Kidney (tissue), 14 donors: ENCODE data around the gene RASA2. TPM values are rescaled to one million over a fixed set of nuclear protein-coding genes. Genes with fewer than 3 reads are reported as not detected.

Experiments
- DNase-seq, 5 donors: peaks; one replicate each; pipeline ENCODE4 v3.0.0-alpha.2; 2013 to 2020
- FAIRE-seq: peaks from 2 replicates; lab custom pipeline; 2012; peaks lifted over from hg19 to GRCh38; lab: Jason Lieb, UNC
- H3K27ac ChIP-seq, 2 donors: one replicate each; pipeline ENCODE4 v1.7.0; 2013; ENCODE audit warnings: low read depth in 2 of 2, low read length in 2 of 2, inconsistent platforms in 1 of 2
- H3K27me3 ChIP-seq: one replicate; pipeline ENCODE4 v1.7.1; 2013; ENCODE audit warnings: low read length, inconsistent platforms; ENCODE audit not compliant: control insufficient read depth, insufficient read depth
- H3K36me3 ChIP-seq, 3 donors: one replicate each; pipeline versions ENCODE4 v1.7.0 to v1.7.1; 2013; ENCODE audit warnings: low read length in 3 of 3, control low read depth in 1 of 3, inconsistent platforms in 1 of 3; ENCODE audit not compliant: insufficient read depth in 3 of 3, control insufficient read depth in 2 of 3
- H3K4me1 ChIP-seq, 3 donors: one replicate each; pipeline versions ENCODE4 v1.7.0 to v1.7.1; 2013; ENCODE audit warnings: low read length in 3 of 3, inconsistent platforms in 1 of 3, low read depth in 1 of 3; ENCODE audit not compliant: control insufficient read depth in 2 of 3, insufficient read depth in 2 of 3
- H3K4me3 ChIP-seq, 3 donors: one replicate each; pipeline versions ENCODE4 v1.7.0 to v1.8.1; 2013; ENCODE audit warnings: low read length in 3 of 3, control low read depth in 1 of 3, inconsistent platforms in 1 of 3
- H3K9ac ChIP-seq, 3 donors: one replicate each; pipeline versions ENCODE4 v1.7.0 to v1.7.1; 2013; ENCODE audit warnings: low read length in 3 of 3, control low read depth in 1 of 3, inconsistent platforms in 1 of 3
- H3K9me3 ChIP-seq, 3 donors: one replicate each; pipeline versions ENCODE4 v1.7.0 to v1.7.1; 2013; ENCODE audit warnings: low read length in 3 of 3, control low read depth in 1 of 3, inconsistent platforms in 1 of 3; ENCODE audit not compliant: control insufficient read depth in 2 of 3, insufficient read depth in 1 of 3
- intact Hi-C: fragments of 100-400 bp; cut with DNase I; formaldehyde crosslinking; loops from one replicate; pipeline ENCODE4 v1.11.1; 2022
- polyA plus RNA-seq: library from polyadenylated mRNA; stranded (reverse); fragments of 350-450 nt; fragmentation: Illumina TruSeq; extraction: RNeasy Lipid Tissue Mini Kit (QIAGEN cat#74804); gene quantifications from one replicate; pipeline ENCODE4 v1.2.3, GENCODE V29; 2014; ENCODE audit warnings: low read depth, low replicate concordance; ENCODE audit not compliant: insufficient read depth
- total RNA-seq: library from RNA; stranded (reverse); fragmentation: NEBNext Ultra II Directional; extraction: Animal tissue kit (Norgen Biotek cat#: 25700); gene quantifications from one replicate; pipeline ENCODE4 v1.2.1, GENCODE V29; 2021
- TF ChIP-seq, protein P1 (sequence below): IDR thresholded peaks from 3 replicates; pipeline ENCODE4 v1.5.1; 2012; ENCODE audit warnings: mild to moderate bottlenecking, moderate library complexity, borderline replicate concordance; ENCODE audit not compliant: insufficient read depth; ENCODE audit errors: extremely low read depth
- donor health status: control.
- donor health status: control.
- donor health status: control.
- donor health status: control.
- donor health status: control.
- donor health status: DM: yes; HTN: yes; CAD: no.
- donor health status: Normal renal cell carcinoma (clear cell type).

RASA2 gene
- total and polyA plus RNA-seq, 2 donors from 2014 or later = 2.2 to 29.8 TPM

- DNase-seq (no peak), FAIRE-seq (no peak)
- Histone ChIP-seq H3K9me3 (no peaks in the 10 kb centered on the region), H3K27ac (no peak overlapping the region), H3K4me1 (no peaks in the 10 kb centered on the region), H3K36me3 (no peaks in the 10 kb centered on the region), H3K4me3 (no peak overlapping the region), H3K27me3 (no peaks in the 10 kb centered on the region), H3K9ac (no peak overlapping the region)
- intact Hi-C loops = no loop called here
- TF ChIP-seq, protein P1, sequence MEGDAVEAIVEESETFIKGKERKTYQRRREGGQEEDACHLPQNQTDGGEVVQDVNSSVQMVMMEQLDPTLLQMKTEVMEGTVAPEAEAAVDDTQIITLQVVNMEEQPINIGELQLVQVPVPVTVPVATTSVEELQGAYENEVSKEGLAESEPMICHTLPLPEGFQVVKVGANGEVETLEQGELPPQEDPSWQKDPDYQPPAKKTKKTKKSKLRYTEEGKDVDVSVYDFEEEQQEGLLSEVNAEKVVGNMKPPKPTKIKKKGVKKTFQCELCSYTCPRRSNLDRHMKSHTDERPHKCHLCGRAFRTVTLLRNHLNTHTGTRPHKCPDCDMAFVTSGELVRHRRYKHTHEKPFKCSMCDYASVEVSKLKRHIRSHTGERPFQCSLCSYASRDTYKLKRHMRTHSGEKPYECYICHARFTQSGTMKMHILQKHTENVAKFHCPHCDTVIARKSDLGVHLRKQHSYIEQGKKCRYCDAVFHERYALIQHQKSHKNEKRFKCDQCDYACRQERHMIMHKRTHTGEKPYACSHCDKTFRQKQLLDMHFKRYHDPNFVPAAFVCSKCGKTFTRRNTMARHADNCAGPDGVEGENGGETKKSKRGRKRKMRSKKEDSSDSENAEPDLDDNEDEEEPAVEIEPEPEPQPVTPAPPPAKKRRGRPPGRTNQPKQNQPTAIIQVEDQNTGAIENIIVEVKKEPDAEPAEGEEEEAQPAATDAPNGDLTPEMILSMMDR = no peak
These were observed 131.5 kb downstream of the RASA2 start for GRCh38 chr3:141618103-141618910.

- Histone ChIP-seq H3K27me3 (no peaks in the 10 kb centered on the region), H3K9ac (no peak overlapping the region), H3K36me3 (no peaks in the 10 kb centered on the region), H3K4me1 (no peaks in the 10 kb centered on the region), H3K4me3 (no peak overlapping the region), H3K27ac (no peak overlapping the region), H3K9me3 (no peaks in the 10 kb centered on the region)
- intact Hi-C loops = no loop called here
- DNase-seq (no peak), FAIRE-seq (no peak)
- TF ChIP-seq, protein P1 = no peak
These were observed 132.1 kb downstream of the RASA2 start for GRCh38 chr3:141618938-141619337.

DNA sequence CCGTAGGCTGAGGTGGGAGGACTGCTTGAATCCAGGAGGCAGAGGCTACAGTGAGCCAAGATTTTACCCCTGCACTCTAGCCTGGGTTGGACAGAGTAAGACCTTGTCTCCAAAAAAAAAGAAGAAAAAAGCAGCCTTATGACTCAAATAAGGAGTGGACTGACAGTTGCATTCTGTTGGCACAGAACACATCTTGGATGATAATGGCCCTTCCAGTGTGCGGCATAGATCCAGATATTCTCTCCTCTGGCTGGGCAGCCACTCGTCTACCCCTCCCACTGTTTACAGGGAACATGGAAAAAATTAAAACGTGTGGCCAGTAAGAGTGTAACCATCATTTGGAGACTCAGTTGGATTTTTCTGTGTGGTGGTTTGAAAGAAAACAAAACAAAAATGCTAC lies 132.6 kb downstream of the RASA2 start:
- no peak overlapping the region for H3K27ac ChIP-seq
- no peaks in the 10 kb centered on the region for H3K36me3 ChIP-seq
- no peak for FAIRE-seq
- intact Hi-C loops = no loop called here
- no peaks in the 10 kb centered on the region for H3K27me3 ChIP-seq
- TF ChIP-seq, protein P1 = no peak
- H3K9me3 ChIP-seq = no peaks in the 10 kb centered on the region
- no peak overlapping the region for H3K4me3 ChIP-seq
- H3K9ac ChIP-seq = no peak overlapping the region
- no peak for DNase-seq
- H3K4me1 ChIP-seq = no peaks in the 10 kb centered on the region

DNA sequence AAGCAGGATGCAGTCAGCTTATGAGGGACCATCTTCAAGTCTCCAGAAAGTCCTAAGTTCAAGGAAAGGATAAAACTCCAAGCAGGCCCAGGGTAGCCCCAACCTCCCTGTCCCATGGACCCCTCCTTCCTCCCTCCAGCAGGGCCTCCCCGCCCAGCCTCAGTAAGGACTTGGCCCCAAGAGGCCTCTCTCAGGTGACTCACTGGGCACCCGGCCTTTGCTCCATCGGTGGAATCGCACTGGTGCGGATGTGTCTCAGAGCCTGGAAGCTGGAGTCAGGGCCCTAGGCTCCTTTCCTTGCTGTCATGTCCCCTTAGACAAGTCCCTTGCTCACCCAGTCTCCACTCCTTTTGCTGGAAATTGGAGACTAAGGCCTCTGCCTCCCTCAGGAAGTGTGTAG lies 136.9 kb downstream of the RASA2 start:
- TF ChIP-seq, protein P1 = no peak
- Histone ChIP-seq H3K27ac (no peak overlapping the region), H3K36me3 (no peaks in the 10 kb centered on the region), H3K4me3 (no peak overlapping the region), H3K9ac (no peak overlapping the region), H3K4me1 (no peaks in the 10 kb centered on the region), H3K9me3 (peaks cover 0 to 3% (median 0%) of the 10 kb centered on the region in 3 donors), H3K27me3 (no peaks in the 10 kb centered on the region)
- DNase-seq (no peak), FAIRE-seq (no peak)
- intact Hi-C loops = no loop called here
